Upper lobe of left lung (tissue), 6 donors: Measurements from ENCODE around the gene SBK2. TPM values are rescaled to one million over a fixed set of nuclear protein-coding genes. Genes with fewer than 3 reads are reported as not detected.

Experiments
- ATAC-seq, 2 donors: fragments of 200-7000 bp; cut with Tn5 transposase; one replicate each; pipeline ENCODE4 v1.9.1; 2022; ENCODE audit warnings: mild to moderate bottlenecking in 2 of 2, moderate library complexity in 2 of 2; ENCODE audit not compliant: low FRiP score in 2 of 2
- DNase-seq, 2 donors: peaks; one replicate each; pipeline ENCODE4 v3.0.0-alpha.2; 2019 to 2020
- H3K27ac ChIP-seq, 4 donors: fragments of 200-600 bp; sonication (generic); one replicate each; pipeline ENCODE4 v1.5.1; 2016 to 2019
- H3K27me3 ChIP-seq, 4 donors: fragments of 200-600 bp; sonication (generic); one replicate each; pipeline ENCODE4 v1.5.1; 2017 to 2019
- H3K36me3 ChIP-seq, 4 donors: fragments of 200-600 bp; sonication (generic); one replicate each; pipeline ENCODE4 v1.5.1; 2016 to 2019
- H3K4me1 ChIP-seq, 4 donors: fragments of 200-600 bp; sonication (generic); one replicate each; pipeline ENCODE4 v1.5.1; 2018 to 2019
- H3K4me3 ChIP-seq, 4 donors: fragments of 200-600 bp; sonication (generic); one replicate each; pipeline ENCODE4 v1.5.1; 2017 to 2019; ENCODE audit warnings: mild to moderate bottlenecking in 2 of 4, moderate library complexity in 1 of 4
- H3K9me3 ChIP-seq, 4 donors: fragments of 200-600 bp; sonication (generic); one replicate each; pipeline ENCODE4 v1.5.1; 2018 to 2019
- EP300 ChIP-seq, 4 donors: sonication (generic); formaldehyde crosslinking; IDR thresholded peaks; one replicate each; pipeline ENCODE4 v1.5.1; 2017; ENCODE audit warnings: antibody characterized with exemption in 4 of 4, control low read depth in 2 of 4
- POLR2A ChIP-seq, 4 donors: fragments of 450-650 bp; IDR thresholded peaks; one replicate each; pipeline ENCODE4 v1.5.1; 2016 to 2017; ENCODE audit warnings: antibody characterized with exemption in 4 of 4, mild to moderate bottlenecking in 2 of 4
- POLR2AphosphoS5 ChIP-seq, 2 donors: sonication (generic); formaldehyde crosslinking; IDR thresholded peaks; one replicate each; pipeline ENCODE4 v1.5.1; 2017; ENCODE audit warnings: antibody characterized with exemption in 2 of 2
- WGBS, 2 donors: methylation state at CpG; one replicate each; pipeline ENCODE4 v1.1.5; 2017 to 2018; 5-methylcytosine and 5-hydroxymethylcytosine counted together
- total RNA-seq, 6 donors: library from RNA; depleted of rRNA in 4 of 6; stranded (reverse); fragments of >200 nt in 4 of 6; gene quantifications; one replicate each; pipeline versions ENCODE4 v1.1.0 to v1.2.1, GENCODE V29; 2016 to 2021
- TF ChIP-seq, protein P1 (sequence below), 6 experiments: fragments of 450-650 bp in 4 of 6; fragments of 200-600 bp in 2 of 6; sonication (generic) in 2 of 6; IDR thresholded peaks; one replicate each; pipeline ENCODE4 v1.5.1; 2016 to 2019; ENCODE audit warnings: antibody characterized with exemption in 6 of 6
- donor health status: DM: no; HTN: no; CAD: no; lungs with moderate emphysema.
- donor health status: DM: no; HTN: yes; CAD: no; lungs with severe emphysema.

The SBK2 gene
- total RNA-seq, 6 donors from 2014 or later, result not detected

DNA sequence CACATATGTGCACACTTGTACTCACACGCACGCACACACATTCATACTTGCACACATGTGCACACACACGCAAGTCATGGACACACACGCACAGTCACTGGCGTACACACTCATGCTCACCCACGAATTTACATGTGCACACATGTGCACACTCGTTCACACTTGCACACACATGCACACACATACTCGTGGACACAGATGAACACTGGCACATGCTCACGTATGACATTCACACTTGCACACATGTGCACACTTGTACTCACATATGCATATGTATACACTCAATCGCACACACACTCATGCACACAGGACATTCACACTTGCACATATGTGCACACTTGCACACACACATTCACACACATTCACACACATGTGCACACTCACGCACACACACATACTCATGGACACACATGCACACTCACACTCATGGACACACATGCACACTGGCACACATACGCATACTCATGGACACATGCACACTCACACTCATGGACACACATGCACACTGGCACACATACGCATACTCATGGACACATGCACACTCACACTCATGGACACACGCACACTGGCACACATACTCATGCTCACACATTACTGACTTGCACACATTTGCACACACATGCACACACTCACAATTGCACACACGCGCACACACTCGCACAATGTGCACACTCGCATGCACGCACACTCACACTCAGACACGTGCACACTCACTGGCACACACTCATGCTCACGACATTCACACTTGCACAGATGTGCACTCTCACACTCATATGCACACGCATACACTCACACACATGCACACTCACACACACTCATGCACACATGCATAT lies 9.5 kb downstream of the SBK2 start:
- H3K36me3 ChIP-seq, result no peaks in the 10 kb centered on the region
- ATAC-seq (no peak), DNase-seq (no peak)
- WGBS, 2 donors, result 80 to 81% methylated on average over 22 of the region's 22 CpGs
- TF ChIP-seq POLR2A (IDR thresholded peaks at IDR 0.05) (no peak), EP300 (IDR thresholded peaks at IDR 0.05) (no peak), POLR2AphosphoS5 (IDR thresholded peaks at IDR 0.05) (no peak)
- TF ChIP-seq, protein P1, sequence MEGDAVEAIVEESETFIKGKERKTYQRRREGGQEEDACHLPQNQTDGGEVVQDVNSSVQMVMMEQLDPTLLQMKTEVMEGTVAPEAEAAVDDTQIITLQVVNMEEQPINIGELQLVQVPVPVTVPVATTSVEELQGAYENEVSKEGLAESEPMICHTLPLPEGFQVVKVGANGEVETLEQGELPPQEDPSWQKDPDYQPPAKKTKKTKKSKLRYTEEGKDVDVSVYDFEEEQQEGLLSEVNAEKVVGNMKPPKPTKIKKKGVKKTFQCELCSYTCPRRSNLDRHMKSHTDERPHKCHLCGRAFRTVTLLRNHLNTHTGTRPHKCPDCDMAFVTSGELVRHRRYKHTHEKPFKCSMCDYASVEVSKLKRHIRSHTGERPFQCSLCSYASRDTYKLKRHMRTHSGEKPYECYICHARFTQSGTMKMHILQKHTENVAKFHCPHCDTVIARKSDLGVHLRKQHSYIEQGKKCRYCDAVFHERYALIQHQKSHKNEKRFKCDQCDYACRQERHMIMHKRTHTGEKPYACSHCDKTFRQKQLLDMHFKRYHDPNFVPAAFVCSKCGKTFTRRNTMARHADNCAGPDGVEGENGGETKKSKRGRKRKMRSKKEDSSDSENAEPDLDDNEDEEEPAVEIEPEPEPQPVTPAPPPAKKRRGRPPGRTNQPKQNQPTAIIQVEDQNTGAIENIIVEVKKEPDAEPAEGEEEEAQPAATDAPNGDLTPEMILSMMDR (IDR thresholded peaks at IDR 0.05), result no peak
- H3K9me3 ChIP-seq, result no peaks in the 10 kb centered on the region
- no peak overlapping the region for H3K27ac ChIP-seq
- no peak overlapping the region for H3K4me3 ChIP-seq
- H3K27me3 ChIP-seq, result no peaks in the 10 kb centered on the region
- peaks cover 6 to 9% (median 9%) of the 10 kb centered on the region in 4 donors for H3K4me1 ChIP-seq

- 27 to 36% methylated on average over 25 to 31 of the region's 35 CpGs for WGBS, 2 donors
- no peaks in the 10 kb centered on the region for H3K9me3 ChIP-seq
- TF ChIP-seq, protein P1 (IDR thresholded peaks at IDR 0.05), result no peak
- TF ChIP-seq EP300 (IDR thresholded peaks at IDR 0.05), result no peak
- no peak for TF ChIP-seq POLR2AphosphoS5 (IDR thresholded peaks at IDR 0.05)
- TF ChIP-seq POLR2A (IDR thresholded peaks at IDR 0.05), result no peak
- no peak overlapping the region for H3K27ac ChIP-seq
- DNase-seq (peak; percentile 50 to 84), ATAC-seq (peak; percentile 59 to 62)
- no peaks in the 10 kb centered on the region for H3K36me3 ChIP-seq
- no peaks in the 10 kb centered on the region for H3K27me3 ChIP-seq
- H3K4me3 ChIP-seq, result no peak overlapping the region
- H3K4me1 ChIP-seq, result peaks cover 6 to 9% (median 9%) of the 10 kb centered on the region in 4 donors
Observed at GRCh38 chr19:55526216-55527196, 10.4 kb downstream of the SBK2 start.

GRCh38 chr19:55525289-55526101 lies 11.4 kb downstream of the SBK2 start:
- Histone ChIP-seq H3K4me1 (peaks cover 6 to 9% (median 9%) of the 10 kb centered on the region in 4 donors), H3K27ac (no peak overlapping the region), H3K36me3 (no peaks in the 10 kb centered on the region), H3K27me3 (no peaks in the 10 kb centered on the region), H3K4me3 (no peak overlapping the region), H3K9me3 (no peaks in the 10 kb centered on the region)
- DNase-seq (peak in 1 of 2 donors; percentile 80), ATAC-seq (no peak)
- TF ChIP-seq, protein P1 (IDR thresholded peaks at IDR 0.05), result no peak
- TF ChIP-seq EP300 (IDR thresholded peaks at IDR 0.05), result no peak
- no peak for TF ChIP-seq POLR2AphosphoS5 (IDR thresholded peaks at IDR 0.05)
- no peak for TF ChIP-seq POLR2A (IDR thresholded peaks at IDR 0.05)
- WGBS, 2 donors, result 48 to 54% methylated on average over 18 to 22 of the region's 29 CpGs

- no peak for DNase-seq
- Histone ChIP-seq H3K4me3 (no peak overlapping the region), H3K36me3 (no peaks in the 10 kb centered on the region), H3K27me3 (no peaks in the 10 kb centered on the region), H3K4me1 (peaks cover 4 to 9% (median 7%) of the 10 kb centered on the region in 4 donors), H3K27ac (no peak overlapping the region), H3K9me3 (no peaks in the 10 kb centered on the region)
- 76 to 79% methylated on average over 14 of the region's 14 CpGs for WGBS, 2 donors
- ATAC-seq, result no peak
- TF ChIP-seq POLR2AphosphoS5 (IDR thresholded peaks at IDR 0.05), result no peak
- TF ChIP-seq, protein P1 (IDR thresholded peaks at IDR 0.05), result no peak
- TF ChIP-seq POLR2A (IDR thresholded peaks at IDR 0.05), result no peak
Observed at GRCh38 chr19:55520691-55521292, 16.1 kb downstream of the SBK2 start.
